ENCODE results near the gene ACE.

The ACE gene

GRCh38 chr17:63492940-63493339 lies 16.1 kb downstream of the ACE start:
- no peak for DNase-seq

GRCh38 chr17:63493411-63493810 lies 16.6 kb downstream of the ACE start:
- DNase-seq, result no peak

GRCh38 chr17:63494300-63494928 lies 17.6 kb downstream of the ACE start:
- no peak for DNase-seq

DNA sequence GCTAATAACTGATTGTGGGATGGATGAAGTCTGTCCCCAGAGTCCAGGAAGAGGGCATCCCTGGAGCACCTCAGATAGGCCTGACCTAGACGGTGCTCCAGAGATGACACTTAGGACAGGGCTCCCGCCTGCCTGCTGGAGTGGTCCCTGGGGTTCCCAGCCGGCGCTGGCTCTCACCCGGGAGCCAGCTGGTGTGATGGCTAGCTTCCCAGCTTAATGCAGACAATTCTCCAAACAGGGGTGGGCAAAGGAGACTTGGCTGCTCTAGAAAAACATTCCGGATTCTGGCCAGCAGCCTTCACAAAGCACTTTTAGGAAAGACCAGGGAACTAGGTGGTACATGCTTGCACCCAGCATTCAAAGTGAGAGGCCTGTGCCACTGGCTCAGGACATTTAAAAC lies 18.6 kb downstream of the ACE start:
- DNase-seq, result no peak

GRCh38 chr17:63496177-63496576 lies 19.3 kb downstream of the ACE start:
- no peak for DNase-seq

DNA sequence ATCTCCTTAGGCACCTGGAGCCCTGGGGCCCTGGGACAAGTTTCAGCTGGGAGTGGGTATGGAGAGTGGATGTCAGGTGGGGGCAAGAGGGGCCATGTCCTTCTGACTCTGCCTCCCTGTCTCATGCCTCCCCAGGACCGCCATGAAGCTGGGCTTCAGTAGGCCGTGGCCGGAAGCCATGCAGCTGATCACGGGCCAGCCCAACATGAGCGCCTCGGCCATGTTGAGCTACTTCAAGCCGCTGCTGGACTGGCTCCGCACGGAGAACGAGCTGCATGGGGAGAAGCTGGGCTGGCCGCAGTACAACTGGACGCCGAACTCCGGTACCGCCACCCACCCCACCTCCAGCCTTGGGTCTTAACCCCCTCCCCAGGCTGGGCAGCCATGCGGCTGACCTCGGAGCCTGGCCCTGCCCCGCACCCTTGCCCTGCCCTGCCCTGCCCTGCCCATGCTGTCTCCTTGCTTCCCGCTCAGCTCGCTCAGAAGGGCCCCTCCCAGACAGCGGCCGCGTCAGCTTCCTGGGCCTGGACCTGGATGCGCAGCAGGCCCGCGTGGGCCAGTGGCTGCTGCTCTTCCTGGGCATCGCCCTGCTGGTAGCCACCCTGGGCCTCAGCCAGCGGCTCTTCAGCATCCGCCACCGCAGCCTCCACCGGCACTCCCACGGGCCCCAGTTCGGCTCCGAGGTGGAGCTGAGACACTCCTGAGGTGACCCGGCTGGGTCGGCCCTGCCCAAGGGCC lies 20.0 kb downstream of the ACE start:
- DNase-seq, result no peak

- no peak for DNase-seq
These were observed 21.0 kb downstream of the ACE start for GRCh38 chr17:63497708-63498483.

DNA sequence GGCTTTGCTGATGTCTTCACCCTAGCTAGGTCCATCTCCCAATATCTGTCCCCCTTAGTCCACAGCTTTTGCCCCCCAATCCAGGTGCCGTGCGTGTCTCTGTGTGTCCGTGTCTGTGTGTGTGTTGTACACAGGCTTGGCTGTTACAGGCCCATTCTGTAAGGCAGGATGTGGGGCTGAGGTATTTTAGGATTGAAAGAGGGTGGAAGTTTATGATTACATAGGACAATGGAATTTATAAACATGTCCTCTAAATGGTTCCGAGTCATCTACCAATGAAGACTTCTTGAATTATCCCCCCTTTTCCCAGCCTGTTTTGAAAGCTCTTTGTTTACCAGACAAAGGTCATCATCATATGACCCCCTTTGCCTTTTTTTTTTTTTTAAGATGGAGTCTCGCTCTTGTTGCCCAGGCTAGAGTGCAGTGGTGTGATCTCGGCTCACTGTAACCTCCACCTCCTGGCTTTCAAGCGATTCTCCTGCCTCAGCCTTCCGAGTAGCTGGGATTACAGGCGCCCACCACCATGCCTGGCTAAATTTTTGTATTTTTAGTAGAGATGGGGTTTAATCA lies 21.9 kb downstream of the ACE start:
- no peak for DNase-seq

GRCh38 chr17:63500543-63501390 lies 23.9 kb downstream of the ACE start:
- no peak for DNase-seq

DNA sequence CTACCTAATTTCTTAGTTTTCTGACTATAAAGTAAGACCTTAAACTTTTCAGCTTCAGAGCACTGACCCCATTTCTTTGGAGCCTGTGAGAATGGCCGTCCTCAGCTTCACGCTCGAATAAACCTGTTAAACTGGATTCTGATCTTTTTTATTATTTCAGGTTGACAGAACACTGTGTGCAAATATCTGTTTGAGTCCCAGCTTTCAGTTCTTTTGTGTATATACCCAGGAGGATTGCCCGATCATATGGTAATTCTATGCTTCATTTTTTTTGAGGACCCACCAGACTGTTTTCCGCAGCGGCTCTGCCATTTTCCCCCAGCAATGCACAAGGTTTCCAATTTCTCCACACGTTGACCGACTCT lies 26.5 kb downstream of the ACE start:
- DNase-seq, result no peak

- DNase-seq, result no peak
These were observed 27.4 kb downstream of the ACE start for GRCh38 chr17:63504261-63504660.

GRCh38 chr17:63505341-63505740 lies 28.5 kb downstream of the ACE start:
- DNase-seq, result no peak

DNA sequence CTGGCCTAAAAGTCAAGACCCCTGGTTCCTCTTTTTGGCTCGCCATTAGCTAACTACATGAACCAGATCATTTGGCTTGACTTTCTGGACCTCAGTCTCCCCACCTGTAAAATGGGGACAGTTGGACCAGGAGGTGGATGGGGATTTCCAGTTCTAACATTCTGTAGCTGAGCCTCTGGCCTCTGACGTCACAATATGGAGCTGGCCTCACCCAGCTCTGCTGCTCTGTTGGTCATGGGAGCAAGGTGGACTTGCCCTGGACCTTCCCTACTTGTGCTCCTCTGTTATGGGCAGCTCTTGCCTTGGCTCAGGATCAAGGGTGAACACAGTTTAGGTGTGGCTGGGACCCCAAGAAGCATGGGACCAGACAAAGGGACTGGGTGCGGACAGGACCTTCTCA lies 29.8 kb downstream of the ACE start:
- DNase-seq, result no peak

- no peak for DNase-seq
These were observed 34.5 kb downstream of the ACE start for GRCh38 chr17:63511331-63511730.

DNA sequence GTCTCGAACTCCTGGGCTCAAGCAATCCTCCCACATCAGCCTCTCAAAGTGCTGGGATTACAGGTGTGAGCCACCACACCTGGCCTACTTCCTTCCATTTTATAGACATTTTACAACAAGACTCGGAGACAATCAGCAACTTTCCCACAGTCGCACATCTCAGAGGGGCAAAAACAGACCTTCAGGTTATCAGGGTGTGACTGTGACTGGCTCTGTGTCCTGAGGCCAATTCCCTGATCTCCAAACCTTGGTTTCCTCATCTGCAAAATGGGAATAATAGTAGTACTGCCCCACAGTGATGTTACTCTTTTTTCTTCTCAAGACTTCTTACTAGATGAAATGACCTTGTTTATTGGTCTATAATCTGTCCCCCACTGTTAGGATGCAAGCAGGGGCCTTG lies 35.5 kb downstream of the ACE start:
- DNase-seq, result no peak

DNA sequence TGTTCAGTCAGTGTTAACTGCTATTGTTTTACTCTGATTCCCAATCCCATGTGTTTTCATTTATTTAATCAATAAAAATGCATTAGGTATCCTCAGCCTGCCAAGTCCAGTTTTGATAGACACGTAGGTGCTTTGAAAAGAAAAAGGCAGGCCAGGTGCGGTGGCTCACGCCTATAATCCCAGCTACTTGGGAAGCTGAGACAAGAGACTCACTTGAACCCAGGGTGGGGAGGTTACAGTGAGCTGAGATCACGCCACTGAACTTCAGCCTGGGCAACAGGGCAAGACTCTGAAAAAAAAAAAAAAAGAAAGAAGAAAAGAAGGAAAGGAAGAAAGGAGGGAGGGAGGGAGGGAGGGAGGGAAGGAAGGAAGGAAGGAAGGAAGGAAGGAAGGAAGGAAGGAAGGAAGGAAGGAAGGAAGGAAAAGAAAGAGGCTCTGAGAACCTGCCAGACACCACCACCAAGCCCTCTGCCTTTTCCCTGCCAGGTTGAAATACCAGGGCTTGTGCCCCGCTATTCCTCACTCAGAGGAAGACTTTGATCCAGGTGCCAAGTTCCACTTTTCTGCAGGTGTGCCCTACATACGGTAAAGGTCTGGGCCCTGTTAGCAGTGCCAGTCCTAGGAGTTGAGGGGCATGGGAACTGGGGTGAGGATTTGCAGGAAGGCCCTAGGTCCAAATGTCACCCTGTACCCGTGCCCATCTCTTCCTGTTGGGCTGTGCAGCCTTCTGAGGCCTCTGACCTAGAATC lies 36.2 kb downstream of the ACE start:
- DNase-seq, result no peak

DNA sequence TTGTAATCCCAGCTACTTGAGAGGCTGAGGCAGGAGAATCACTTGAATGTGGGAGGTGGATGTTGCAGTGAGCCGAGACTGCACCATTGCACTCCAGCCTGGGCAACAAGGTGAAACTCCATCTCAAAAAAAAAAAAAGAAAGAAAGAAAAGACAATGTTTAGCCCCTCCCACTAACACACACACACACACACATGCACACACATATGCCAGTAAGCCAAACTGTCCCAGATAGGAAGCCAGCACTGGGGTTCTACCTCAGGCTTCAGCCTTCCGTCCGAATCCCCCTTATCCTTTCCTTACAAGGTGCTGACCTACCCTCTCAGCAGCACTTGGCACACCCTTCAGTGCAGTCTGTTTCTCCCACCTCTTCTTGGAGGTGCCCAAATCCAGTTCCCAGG lies 37.6 kb downstream of the ACE start:
- no peak for DNase-seq

DNA sequence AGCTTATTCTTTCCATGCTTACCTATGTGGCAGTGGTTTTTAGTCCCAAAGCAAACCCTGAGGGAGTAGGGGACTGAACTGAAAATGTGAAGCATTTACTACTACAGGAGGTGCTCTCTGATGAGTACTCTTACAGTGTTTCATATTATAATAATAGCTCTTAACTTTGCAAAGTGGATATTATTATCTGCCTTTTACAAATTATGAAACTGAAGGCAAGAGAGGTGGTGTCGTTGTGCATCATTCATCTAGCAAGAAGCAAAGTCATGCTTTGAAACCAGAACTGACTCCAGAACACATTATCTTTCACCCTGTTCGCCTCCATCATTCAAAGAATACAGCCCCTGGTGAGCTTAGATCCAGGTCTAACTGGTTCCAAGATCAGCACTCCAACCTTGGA lies 38.1 kb downstream of the ACE start:
- DNase-seq, result no peak

- no peak for DNase-seq
These were observed 38.6 kb downstream of the ACE start for GRCh38 chr17:63515426-63515825.

GRCh38 chr17:63516910-63517824 lies 40.3 kb downstream of the ACE start:
- DNase-seq, result no peak
